ENCODE measurements around the gene NDE1. TPM values are rescaled to one million over a fixed set of nuclear protein-coding genes. Genes with fewer than 3 reads are reported as not detected.

Gene NDE1
- total and polyA plus RNA-seq, 4 donors: 2.5 to 17.3 (median 4.4) TPM

- TF ChIP-seq ZBTB33 (IDR thresholded peaks at IDR 0.05): no peak
These were observed 102.9 kb downstream of the NDE1 start (continued) for GRCh38 chr16:15752717-15753488.

DNA sequence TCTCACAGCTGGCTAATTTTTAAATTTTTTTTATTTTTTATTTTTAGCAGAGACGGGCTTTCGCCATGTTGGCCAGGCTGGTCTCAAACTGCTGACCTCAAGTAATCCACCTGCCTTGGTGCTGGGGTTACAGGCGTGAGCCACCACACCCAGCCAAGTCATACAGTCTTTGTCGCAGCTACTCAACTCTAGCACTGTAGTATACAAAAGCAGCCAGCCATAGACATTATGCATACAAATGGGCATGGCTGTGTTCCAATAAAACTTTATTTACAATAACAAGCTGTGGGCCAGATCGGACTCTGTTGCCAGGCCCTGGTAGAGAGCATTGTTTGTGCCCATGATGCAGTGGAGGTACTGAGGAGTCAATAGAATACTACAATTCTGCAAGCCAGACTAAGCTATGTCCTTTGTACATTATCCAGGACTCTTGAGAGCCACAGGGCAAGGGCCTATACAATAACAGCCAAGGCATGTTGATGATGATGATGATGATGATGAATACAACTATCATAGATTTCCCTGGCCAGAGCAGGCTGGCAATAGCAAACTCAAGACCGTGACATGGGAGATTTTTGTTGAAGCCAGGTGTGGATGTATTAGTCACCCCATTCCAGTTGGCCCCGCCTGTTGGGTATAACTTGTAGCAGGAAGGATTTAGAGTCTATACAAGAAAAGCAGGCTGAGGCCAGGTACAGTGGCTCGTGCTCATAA, 104.9 kb downstream of the NDE1 start:
- WGBS: 91% methylated on average over 8 of the region's 8 CpGs
- Histone ChIP-seq H3K4me3 (ENCODE audit: low read depth in 1 of 3, low read length in 3 of 3) (no peak overlapping the region), H3K27me3 (ENCODE audit: control insufficient read depth in 4 of 4, insufficient read depth in 4 of 4, low read length in 3 of 4) (no peaks in the 10 kb centered on the region), H3K9ac (ENCODE audit: low read depth in 1 of 2, low read length in 2 of 2) (no peak overlapping the region), H3K4me1 (ENCODE audit: control insufficient read depth in 4 of 4, insufficient read depth in 4 of 4, low read length in 3 of 4) (no peaks in the 10 kb centered on the region), H3K9me3 (ENCODE audit: control insufficient read depth in 4 of 4, low read length in 3 of 4) (no peaks in the 10 kb centered on the region), H3K36me3 (ENCODE audit: control insufficient read depth in 4 of 4, insufficient read depth in 3 of 4, low read depth in 1 of 4, low read length in 3 of 4) (no peaks in the 10 kb centered on the region), H3K27ac (ENCODE audit: low read depth in 1 of 2, low read length in 2 of 2) (no peak overlapping the region)
- TF ChIP-seq GABPA (IDR thresholded peaks at IDR 0.05 in 1 of 2, conservative IDR thresholded peaks at IDR 0.05 in 1 of 2) (no peak), TAF1 (conservative IDR thresholded peaks at IDR 0.05) (no peak), FOXA2 (IDR thresholded peaks at IDR 0.05) (no peak), NR2F2 (IDR thresholded peaks at IDR 0.05) (no peak), RXRA (IDR thresholded peaks at IDR 0.05) (no peak), SP1 (IDR thresholded peaks at IDR 0.05) (no peak), HNF4A (conservative IDR thresholded peaks at IDR 0.05) (no peak), EGR1 (IDR thresholded peaks at IDR 0.05; ENCODE audit: low read depth in 2 of 2) (no peak), HNF4G (IDR thresholded peaks at IDR 0.05) (no peak), REST (IDR thresholded peaks at IDR 0.05) (no peak), YY1 (IDR thresholded peaks at IDR 0.05) (no peak), ZBTB33 (IDR thresholded peaks at IDR 0.05) (no peak), JUND (IDR thresholded peaks at IDR 0.05) (no peak), CTCF (IDR thresholded peaks at IDR 0.05; ENCODE audit: low read depth, low read length, missing input control) (no peak), ATF3 (IDR thresholded peaks at IDR 0.05) (no peak), RAD21 (IDR thresholded peaks at IDR 0.05) (no peak), FOXA1 (IDR thresholded peaks at IDR 0.05) (no peak)
- TF ChIP-seq, protein P1, sequence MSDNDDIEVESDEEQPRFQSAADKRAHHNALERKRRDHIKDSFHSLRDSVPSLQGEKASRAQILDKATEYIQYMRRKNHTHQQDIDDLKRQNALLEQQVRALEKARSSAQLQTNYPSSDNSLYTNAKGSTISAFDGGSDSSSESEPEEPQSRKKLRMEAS (IDR thresholded peaks at IDR 0.05): no peak
- no peak for DNase-seq (ENCODE audit: low spot score)

Data from liver (tissue), 9 donors.